RWPE2 (cell line): ENCODE data around the gene CEMIP.
A peak's percentile ranks its signal among the peaks of the same experiment; 100 is the strongest.

Source experiments
- ATAC-seq: fragments of 200-7000 bp; cut with Tn5 transposase; 3 replicates; pipeline ENCODE4 v1.9.1; 2021; ENCODE audit warnings: low read depth
- DNase-seq: peaks from one replicate; pipeline ENCODE4 v3.0.0-alpha.2; 2020; ENCODE audit warnings: low spot score
- H3K27ac ChIP-seq: fragments of 450-650 bp; 2 replicates; pipeline ENCODE4 v1.5.1; 2017; ENCODE audit warnings: mild to moderate bottlenecking; ENCODE audit not compliant: poor library complexity, severe bottlenecking
- H3K27me3 ChIP-seq: fragments of 250-450 bp; sonication (Bioruptor Pico); 2 replicates; pipeline ENCODE4 v1.5.1; 2021; ENCODE audit warnings: mild to moderate bottlenecking, moderate library complexity; ENCODE audit not compliant: insufficient read depth, poor library complexity, severe bottlenecking
- H3K36me3 ChIP-seq: fragments of 250-450 bp; sonication (Bioruptor Pico); 2 replicates; pipeline ENCODE4 v1.5.1; 2020; ENCODE audit warnings: low read depth, mild to moderate bottlenecking, moderate library complexity
- H3K4me1 ChIP-seq: fragments of 250-450 bp; sonication (Bioruptor Pico); 2 replicates; pipeline ENCODE4 v1.5.1; 2021; ENCODE audit warnings: mild to moderate bottlenecking, moderate library complexity; ENCODE audit not compliant: insufficient read depth, poor library complexity, severe bottlenecking
- H3K4me3 ChIP-seq: fragments of 250-450 bp; sonication (Bioruptor Pico); 2 replicates; pipeline ENCODE4 v1.5.1; 2021; ENCODE audit warnings: mild to moderate bottlenecking, moderate library complexity; ENCODE audit not compliant: severe bottlenecking
- H3K9me3 ChIP-seq: fragments of 250-450 bp; sonication (Bioruptor Pico); 2 replicates; pipeline ENCODE4 v1.5.1; 2021; ENCODE audit warnings: mild to moderate bottlenecking, moderate library complexity; ENCODE audit not compliant: severe bottlenecking
- TF ChIP-seq, protein P1 (sequence below): fragments of 450-650 bp; IDR thresholded peaks from one replicate; pipeline ENCODE4 v1.5.1; 2017; ENCODE audit warnings: mild to moderate bottlenecking, moderate library complexity; ENCODE audit not compliant: poor library complexity, severe bottlenecking

The CEMIP gene

DNA sequence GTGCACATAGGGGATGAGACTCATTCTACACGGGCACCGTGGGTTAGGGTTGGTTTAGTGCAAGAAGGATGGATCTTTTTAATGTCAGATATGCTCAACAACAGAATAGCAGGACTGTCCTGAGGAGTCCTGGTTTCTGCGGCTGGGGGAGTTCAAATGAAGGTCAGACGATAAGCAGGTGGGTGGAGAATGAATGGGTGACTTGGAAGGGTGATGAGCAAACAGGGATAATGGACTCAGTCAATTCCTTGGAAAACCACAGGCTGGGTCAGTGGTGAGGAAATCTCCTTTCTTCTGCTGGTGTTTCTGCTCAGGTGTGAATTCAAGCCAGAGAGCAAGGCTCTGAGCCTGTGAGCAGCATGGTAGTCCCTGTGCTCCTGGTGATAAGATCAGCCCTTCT lies 150.5 kb downstream of the CEMIP start:
- H3K4me1 ChIP-seq = no peaks in the 10 kb centered on the region
- TF ChIP-seq, protein P1, sequence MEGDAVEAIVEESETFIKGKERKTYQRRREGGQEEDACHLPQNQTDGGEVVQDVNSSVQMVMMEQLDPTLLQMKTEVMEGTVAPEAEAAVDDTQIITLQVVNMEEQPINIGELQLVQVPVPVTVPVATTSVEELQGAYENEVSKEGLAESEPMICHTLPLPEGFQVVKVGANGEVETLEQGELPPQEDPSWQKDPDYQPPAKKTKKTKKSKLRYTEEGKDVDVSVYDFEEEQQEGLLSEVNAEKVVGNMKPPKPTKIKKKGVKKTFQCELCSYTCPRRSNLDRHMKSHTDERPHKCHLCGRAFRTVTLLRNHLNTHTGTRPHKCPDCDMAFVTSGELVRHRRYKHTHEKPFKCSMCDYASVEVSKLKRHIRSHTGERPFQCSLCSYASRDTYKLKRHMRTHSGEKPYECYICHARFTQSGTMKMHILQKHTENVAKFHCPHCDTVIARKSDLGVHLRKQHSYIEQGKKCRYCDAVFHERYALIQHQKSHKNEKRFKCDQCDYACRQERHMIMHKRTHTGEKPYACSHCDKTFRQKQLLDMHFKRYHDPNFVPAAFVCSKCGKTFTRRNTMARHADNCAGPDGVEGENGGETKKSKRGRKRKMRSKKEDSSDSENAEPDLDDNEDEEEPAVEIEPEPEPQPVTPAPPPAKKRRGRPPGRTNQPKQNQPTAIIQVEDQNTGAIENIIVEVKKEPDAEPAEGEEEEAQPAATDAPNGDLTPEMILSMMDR = no peak

DNA sequence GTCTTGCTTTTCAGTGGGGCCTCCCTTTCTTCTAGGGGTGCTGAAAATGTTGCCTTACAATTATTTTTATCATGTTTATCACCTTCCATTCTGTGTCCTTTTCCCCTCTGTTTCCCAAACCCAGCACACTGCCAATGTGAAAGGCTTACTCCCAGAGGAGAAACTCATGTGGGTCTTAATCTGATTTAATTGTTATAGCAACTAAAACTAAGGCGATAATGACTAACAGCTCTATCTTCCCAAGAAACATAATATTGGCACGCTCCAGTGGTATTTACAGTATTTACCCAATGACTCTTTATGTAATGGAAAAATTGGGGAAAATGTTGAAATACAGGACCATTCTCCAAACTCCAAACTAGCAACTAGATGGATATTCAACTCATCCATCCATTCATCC lies 152.0 kb downstream of the CEMIP start:
- ATAC-seq (no peak), DNase-seq (no peak)
- Histone ChIP-seq H3K27me3 (no peaks in the 10 kb centered on the region), H3K27ac (no peak overlapping the region), H3K4me1 (no peaks in the 10 kb centered on the region), H3K9me3 (no peaks in the 10 kb centered on the region), H3K4me3 (no peak overlapping the region), H3K36me3 (no peaks in the 10 kb centered on the region)
- TF ChIP-seq, protein P1 = no peak

More for the DNA sequence above, 150.5 kb downstream of the CEMIP start:
- ATAC-seq (peak; percentile 18; the same call in 2 of the 3 replicates), DNase-seq (no peak)
- peak overlapping the region; percentile 10 for H3K27ac ChIP-seq
- no peaks in the 10 kb centered on the region for H3K9me3 ChIP-seq
- no peaks in the 10 kb centered on the region for H3K36me3 ChIP-seq
- no peaks in the 10 kb centered on the region for H3K27me3 ChIP-seq
- H3K4me3 ChIP-seq = no peak overlapping the region

DNA sequence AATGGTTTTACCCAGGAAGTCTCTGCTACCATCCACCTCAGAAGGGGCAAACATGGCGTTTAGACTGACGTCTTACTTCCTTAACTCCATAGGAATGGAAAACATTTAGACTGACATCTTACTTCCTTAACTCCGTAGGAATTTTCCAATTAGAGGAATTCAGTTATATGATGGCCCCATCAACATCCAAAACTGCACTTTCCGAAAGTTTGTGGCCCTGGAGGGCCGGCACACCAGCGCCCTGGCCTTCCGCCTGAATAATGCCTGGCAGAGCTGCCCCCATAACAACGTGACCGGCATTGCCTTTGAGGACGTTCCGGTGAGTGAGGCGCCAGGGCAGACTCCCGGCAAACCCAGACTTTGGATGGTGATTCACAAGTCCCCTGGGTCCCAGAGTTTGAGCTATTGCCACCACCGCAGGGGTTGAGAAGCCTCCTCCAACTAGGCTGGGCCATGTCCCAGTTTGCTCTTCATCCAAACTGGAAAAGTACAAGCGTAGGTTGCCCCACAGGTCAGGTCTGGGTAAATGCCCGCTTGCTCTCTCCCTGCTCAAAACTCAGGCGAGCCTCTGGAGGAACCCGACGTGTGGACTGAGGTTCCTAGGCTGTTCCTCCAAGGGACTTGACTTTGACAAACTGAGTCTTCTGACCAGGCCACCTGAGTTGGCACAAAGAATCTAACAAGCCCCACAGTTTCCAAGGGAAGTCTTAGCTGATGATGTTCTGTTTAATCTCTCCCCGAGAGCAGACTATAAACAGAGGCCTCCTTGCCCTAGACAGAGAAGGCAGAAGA lies 152.7 kb downstream of the CEMIP start:
- Histone ChIP-seq H3K9me3 (no peaks in the 10 kb centered on the region), H3K36me3 (no peaks in the 10 kb centered on the region), H3K27ac (no peak overlapping the region), H3K4me3 (no peak overlapping the region), H3K4me1 (no peaks in the 10 kb centered on the region), H3K27me3 (no peaks in the 10 kb centered on the region)
- no peak for DNase-seq
- TF ChIP-seq, protein P1 = no peak
- ATAC-seq = no peak

DNA sequence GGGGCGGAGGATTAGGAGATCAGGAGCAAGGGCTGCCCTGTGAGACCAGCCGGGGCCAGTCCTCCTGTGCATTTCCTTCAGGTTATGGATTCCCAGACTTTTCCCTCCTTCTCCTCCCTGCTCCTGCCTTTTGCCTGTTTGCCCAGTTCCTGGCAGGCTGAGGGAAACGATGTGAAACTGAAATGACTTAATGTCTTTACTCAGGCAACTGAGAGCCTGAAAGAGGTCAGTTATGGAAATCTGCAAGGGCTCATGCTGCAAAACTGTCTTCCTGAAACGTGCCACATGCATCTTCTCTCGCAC lies 153.3 kb downstream of the CEMIP start:
- TF ChIP-seq, protein P1 = no peak
- Histone ChIP-seq H3K36me3 (no peaks in the 10 kb centered on the region), H3K27me3 (no peaks in the 10 kb centered on the region), H3K4me1 (no peaks in the 10 kb centered on the region), H3K27ac (no peak overlapping the region), H3K9me3 (no peaks in the 10 kb centered on the region), H3K4me3 (no peak overlapping the region)
- ATAC-seq (no peak), DNase-seq (no peak)

DNA sequence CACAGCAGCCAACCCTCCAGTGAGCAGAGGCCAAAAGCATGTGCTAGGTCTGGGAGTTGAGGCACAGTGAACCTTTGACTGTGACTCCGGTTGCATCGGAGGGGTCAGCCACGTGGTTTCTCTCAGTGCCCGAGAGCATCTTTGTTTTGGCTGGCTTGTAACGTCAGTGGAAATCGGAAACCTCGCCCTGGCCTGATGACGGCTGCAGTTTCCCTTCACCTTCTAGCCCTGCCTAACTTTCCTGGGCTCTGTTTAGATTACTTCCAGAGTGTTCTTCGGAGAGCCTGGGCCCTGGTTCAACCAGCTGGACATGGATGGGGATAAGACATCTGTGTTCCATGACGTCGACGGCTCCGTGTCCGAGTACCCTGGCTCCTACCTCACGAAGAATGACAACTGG lies 153.8 kb downstream of the CEMIP start:
- H3K9me3 ChIP-seq = no peaks in the 10 kb centered on the region
- no peaks in the 10 kb centered on the region for H3K36me3 ChIP-seq
- no peak overlapping the region for H3K4me3 ChIP-seq
- no peak overlapping the region for H3K27ac ChIP-seq
- ATAC-seq (no peak), DNase-seq (no peak)
- TF ChIP-seq, protein P1 = no peak
- no peaks in the 10 kb centered on the region for H3K4me1 ChIP-seq
- H3K27me3 ChIP-seq = no peaks in the 10 kb centered on the region
